ENCODE measurements around the gene NRSN1. TPM values are rescaled to one million over a fixed set of nuclear protein-coding genes. Genes with fewer than 3 reads are reported as not detected.
"Not testable (repeated sequence)": the region's sequence is repeated elsewhere in the genome, so short reads cannot be mapped to it uniquely, and the experiment has no call there.

Gene NRSN1
- total RNA-seq, 1 donor from 2014 or later = 22.0 TPM

DNA sequence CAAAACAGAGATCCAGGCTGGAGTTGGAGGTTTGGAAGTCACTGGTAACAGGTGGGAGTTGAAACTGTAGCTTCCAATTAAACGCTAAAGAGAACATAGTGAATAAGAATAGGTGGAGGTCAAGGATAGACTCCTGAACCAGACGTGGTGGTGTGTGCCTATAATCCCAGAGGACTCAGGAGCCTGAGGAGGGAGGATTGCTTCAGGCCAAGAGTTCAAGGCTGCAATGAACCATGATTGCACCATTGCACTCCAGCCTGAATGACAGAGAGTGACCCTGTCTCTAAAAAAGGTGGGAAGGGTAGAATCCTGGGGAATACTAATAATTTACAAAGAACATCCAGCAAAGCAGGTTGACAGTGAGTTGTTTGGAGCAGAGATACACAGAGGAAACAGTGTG lies 13.6 kb downstream of the NRSN1 start:
- no peak for FAIRE-seq
- no peak for DNase-seq (ENCODE audit: low spot score in 2 of 2)

DNA sequence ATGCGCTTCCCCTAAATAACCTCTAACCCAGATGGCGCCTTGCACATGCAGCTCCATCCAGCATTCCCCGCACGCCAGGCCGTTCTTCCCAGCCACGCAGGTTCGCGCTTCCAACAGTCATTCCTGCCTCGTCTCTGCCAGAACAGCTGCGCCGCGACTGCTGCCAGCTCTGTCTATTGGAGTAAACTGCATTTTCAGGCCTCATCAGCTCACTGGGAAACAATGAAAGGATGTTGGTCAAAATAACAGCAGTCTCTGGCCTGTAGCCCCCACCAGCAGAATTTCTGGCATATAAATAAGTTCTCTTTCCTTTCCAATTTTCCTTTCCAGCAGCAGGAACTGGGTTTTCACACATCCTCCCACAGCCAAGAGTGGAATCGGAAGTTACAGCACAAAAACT lies 14.6 kb downstream of the NRSN1 start:
- FAIRE-seq (no peak), DNase-seq (ENCODE audit: low spot score in 2 of 2) (no peak)

DNA sequence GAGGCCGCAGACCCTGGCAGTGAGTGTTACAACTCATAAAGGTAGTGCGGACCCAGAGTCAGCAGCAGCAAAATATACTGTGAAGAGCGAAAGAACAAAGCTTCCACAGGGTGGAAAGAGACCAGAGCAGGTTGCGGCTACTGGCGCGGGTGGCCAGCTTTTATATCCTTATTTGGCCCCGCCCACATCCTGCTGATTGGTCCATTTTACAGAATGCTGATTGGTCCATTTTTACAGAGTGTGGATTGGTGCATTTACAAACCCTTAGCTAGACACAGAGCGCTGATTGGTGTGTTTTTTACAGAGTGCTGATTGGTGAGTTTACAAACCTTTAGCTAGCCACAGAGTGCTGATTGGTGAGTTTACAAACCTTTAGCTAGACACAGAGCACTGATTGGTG lies 16.7 kb downstream of the NRSN1 start:
- DNase-seq (ENCODE audit: low spot score in 2 of 2); FAIRE-seq: not testable (repeated sequence)

DNA sequence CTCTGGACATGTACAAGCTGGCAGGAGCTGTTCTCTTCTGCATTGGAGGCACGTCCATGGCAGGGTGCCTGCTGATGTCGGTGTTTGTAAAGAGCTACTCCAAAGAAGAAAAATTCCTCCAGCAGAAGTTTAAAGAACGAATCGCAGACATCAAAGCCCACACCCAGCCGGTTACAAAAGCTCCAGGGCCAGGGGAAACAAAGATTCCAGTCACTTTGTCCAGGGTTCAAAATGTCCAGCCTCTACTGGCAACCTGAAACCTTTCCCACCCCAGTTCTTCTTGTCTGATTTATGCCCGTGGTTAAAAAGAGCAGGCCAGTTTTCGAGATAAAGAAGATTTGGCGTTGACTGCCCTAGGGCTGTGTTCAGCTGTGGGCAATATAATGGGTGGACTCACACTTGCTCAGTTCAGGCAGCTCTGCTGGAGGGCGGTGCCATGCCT lies 19.7 kb downstream of the NRSN1 start:
- no peak for DNase-seq (ENCODE audit: low spot score in 2 of 2)
- FAIRE-seq = no peak

DNA sequence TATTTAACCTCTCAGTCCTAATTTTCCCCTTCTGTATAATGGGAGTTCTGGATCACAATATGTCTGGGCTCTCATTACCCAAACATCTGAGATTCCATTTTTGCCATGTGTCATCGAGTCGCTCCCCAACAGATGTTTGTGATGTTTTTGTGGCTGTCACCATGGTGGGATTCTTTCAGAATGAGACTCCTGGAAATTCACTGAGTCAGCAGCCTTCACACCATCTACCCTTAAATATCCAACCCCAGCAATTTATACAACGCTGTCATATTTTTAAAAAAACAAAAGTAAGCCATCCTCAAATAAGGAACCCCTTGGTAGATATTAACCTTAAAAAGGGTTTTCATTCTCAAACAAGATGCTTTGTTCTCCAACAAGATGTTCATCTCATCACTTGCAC lies 20.9 kb downstream of the NRSN1 start:
- no peak for FAIRE-seq

DNA sequence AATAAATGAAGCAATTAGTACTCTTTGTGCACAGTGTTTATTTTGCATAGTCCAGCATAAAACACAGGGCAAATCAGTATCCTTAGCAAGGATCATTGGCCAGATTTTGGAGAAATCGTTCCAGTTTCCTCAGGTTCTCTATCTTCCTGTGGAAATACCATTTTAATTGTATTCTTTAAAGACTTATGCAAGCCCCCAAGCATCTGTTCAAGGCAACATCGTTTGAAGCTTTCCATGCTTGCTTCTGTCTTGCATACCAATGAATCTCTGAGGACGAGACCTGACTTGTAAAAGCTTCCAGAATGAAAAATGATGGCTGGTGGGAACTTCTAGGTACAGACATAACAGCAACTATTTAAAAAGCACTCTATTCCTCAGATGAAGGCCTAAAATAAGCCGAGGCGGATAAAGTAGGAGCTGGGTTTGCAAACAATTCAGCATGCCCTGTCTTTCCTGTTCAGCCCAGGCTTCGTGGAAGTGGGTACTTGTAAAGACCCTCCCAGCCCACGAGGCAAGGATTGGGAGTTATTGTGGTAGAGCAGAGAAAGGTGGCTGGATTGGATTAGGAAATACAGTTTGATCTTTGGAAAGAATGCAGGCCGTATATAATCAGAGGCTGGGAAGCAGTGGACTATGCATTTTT lies 21.6 kb downstream of the NRSN1 start:
- FAIRE-seq (no peak), DNase-seq (ENCODE audit: low spot score in 2 of 2) (no peak)

More for the DNA sequence above, 20.9 kb downstream of the NRSN1 start:
- no peak for DNase-seq (ENCODE audit: low spot score in 2 of 2)

DNA sequence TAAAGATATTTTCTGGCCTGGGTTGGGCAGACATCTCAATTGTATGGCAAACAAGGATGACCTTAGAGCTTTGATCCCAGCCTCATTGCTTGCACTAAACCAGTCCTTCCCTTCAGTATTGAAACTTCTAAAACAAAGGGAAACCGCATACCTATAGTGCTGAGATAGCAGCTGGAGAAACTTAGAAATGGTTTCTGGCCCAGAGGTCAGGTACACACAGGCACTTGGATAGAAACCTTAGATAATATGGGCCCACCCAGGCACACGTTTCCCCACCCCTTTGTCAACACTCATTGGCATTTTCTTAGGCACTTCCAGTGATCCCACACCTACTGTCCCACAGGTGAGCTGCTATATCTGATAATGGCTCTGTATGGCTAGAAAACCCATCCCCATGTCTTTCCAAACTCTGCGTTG lies 22.1 kb downstream of the NRSN1 start:
- DNase-seq (ENCODE audit: low spot score in 2 of 2) = no peak
- FAIRE-seq = no peak

DNA sequence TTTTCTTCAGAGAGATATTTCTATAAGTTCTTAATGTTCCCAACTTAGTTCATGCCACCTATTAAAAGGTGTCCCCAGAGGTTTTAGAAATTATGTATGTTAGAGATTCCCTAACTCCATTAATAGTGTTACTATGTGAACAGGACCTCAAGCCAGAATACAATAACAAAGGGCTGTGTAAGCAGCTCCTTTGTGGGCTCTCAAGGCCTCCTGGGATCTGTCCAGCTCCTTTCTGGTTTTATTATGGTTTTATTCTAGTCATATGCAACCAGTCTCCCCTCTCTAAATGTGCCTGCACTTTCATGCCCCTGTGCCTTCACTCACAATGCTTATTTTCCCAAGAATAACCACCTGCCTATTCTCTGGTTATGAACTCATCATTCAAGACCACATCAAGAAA lies 22.7 kb downstream of the NRSN1 start:
- FAIRE-seq = no peak
- no peak for DNase-seq (ENCODE audit: low spot score in 2 of 2)

DNA sequence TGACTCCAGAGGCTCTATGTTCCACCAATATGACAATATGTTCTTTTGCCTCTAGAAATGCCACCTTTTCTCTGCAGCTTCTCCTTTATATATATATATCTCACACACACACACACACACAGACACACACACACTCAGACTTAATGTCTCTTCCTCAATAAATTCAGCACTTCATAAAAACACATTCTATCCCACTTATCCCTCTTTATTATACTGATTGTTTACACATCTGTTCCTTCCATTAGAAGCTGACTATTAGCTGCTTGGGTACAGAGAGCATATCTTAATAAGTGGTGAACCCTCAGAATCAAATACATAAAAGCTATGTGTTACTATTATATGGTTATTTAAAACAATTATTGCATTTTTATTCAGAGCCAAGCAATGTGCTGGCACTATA lies 23.3 kb downstream of the NRSN1 start:
- FAIRE-seq = no peak

DNA sequence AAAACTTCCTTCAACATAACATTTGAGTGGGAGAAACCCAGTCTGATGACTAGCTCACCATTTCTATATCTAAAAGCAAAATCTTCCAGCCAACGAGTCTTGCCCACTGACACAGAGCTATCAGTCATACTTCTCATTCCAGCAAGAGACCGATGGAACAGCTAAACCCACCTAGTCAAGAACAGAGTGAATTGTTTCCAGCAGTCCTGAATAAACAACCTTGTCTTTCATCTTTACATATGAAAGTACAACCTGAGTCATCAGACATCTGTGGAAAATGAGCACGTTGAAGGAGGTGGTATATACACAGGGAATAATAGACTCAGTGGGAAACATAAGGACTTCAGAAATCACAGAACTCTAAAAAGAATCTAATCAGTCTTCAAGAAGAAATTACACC lies 23.8 kb downstream of the NRSN1 start:
- DNase-seq (ENCODE audit: low spot score in 2 of 2) = no peak
- FAIRE-seq = no peak

More for the DNA sequence above, 23.3 kb downstream of the NRSN1 start:
- no peak for DNase-seq (ENCODE audit: low spot score in 2 of 2)

DNA sequence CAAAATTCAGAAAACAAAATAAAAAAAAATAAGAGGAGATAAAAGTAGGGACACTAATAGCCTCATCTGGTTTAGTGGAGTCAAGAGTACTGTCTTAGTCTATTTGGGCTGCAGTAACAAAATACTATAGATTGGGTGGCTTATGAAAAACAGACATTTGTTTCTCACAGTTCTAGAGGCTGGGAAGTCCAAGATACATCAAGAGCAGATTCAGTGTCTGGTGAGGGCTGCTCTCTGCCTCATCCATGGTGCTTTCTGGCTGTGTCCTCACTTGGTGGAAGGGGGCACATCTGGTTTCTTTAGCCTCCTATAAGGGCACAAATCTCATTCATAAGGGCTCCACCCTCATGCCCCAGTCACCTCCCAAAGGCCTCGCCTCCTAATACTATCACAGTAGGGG lies 26.0 kb downstream of the NRSN1 start:
- no peak for DNase-seq (ENCODE audit: low spot score in 2 of 2)
- no peak for FAIRE-seq

DNA sequence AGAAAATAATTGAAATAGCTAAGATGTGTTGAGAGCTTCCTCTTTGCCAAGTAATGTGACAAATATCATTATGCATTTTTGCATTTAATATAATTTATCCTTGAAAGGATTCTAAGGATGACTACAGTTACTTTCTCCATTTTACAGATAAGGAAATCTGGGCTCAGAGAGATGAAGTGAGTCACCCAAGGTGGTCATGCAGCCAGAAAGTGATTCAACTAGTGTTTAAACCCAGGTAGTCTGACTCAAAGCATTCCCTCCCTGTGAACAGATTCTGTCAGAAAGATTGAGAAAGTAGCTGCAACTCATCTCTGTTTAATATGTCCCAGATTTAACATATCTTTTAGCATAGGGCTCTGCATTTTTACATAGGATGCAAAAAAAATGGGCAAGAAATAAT lies 28.1 kb downstream of the NRSN1 start:
- FAIRE-seq (no peak), DNase-seq (ENCODE audit: low spot score in 2 of 2) (no peak)

DNA sequence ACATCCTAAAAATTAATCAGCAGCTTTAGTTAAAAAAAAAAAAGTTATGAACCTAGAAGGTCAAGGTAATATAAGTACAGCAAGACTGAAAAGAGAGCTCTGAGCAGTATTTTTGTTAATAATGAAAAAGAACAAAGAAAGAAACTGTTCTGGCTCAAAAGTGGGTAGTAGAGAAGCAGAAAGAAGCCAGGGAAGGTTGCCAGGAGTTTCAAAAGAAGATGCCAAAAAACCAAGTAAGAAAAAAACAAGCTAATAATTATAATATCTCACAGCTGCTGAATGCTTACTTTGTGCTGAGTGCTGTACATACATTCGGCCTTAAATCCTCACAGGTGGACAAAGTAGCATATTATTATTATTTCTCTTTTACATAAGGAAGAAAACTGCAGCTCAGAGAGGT lies 31.9 kb downstream of the NRSN1 start:
- FAIRE-seq (no peak), DNase-seq (ENCODE audit: low spot score in 2 of 2) (no peak)

DNA sequence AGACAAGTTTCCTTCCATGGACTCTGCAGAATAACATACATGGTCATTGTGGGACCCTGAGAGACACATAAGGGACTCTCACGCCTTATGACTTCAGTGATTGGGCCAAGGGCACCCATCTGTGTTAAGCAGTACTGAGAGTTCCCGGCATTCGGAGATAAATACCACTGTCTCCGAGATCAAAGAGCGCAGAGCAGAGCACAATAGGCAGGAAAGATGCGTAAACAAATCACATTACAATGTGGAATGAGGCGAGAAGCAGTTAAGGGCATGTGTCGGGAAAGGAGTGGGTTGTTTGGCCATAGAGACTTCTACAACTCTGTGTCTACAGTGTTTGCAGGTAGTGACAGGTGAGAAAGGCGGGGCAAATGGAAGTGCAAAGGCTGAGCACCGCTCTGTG lies 57.6 kb downstream of the NRSN1 start:
- no peak for FAIRE-seq
- no peak for DNase-seq (ENCODE audit: low spot score in 2 of 2)

DNA sequence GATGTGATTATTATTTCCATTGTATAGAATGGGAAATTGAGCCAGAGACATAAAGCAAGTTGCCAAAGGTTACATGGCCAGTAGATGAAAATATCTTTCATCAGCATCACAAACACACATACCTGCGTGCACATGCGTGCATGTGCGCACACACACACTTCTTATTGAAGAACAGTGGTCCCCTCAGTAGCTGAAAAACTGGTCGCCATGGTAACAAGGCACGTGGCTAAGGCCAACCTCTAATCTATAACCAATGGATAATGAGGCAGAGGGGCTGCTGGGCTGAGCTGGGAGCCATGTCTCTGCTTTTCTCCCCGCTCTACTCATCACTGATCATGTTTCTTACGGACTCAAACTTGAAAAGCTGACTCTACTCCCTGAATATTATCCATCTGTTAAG lies 60.3 kb downstream of the NRSN1 start:
- FAIRE-seq (no peak), DNase-seq (ENCODE audit: low spot score in 2 of 2) (no peak)

DNA sequence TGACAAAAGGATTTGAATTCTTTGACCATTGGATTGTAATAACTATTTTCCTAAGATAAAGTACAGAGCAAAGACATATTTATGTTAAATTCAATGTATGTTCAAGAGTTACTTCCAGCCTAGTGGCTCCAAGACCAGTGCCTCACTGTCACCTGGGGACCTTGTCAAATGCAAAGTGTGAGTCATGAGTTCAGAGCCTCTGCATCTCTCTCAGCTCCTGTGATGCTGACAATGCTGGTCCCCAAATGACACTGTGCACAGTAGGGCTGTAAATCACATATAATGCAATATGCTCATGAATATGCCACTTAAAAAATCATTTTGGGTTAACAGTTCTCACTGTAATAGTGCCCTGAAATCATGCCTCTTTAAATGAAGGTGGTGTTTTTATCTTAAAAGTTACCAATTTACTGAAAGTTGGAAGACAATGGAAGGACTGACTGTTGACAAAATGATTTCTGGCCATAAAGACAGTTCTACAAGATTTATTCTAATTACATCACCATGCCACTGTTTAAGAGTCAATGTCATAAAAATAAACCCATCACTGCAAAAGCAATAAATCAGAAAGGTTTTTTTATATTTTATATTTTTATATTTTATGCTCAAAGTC lies 62.1 kb downstream of the NRSN1 start:
- FAIRE-seq (no peak), DNase-seq (ENCODE audit: low spot score in 2 of 2) (no peak)

DNA sequence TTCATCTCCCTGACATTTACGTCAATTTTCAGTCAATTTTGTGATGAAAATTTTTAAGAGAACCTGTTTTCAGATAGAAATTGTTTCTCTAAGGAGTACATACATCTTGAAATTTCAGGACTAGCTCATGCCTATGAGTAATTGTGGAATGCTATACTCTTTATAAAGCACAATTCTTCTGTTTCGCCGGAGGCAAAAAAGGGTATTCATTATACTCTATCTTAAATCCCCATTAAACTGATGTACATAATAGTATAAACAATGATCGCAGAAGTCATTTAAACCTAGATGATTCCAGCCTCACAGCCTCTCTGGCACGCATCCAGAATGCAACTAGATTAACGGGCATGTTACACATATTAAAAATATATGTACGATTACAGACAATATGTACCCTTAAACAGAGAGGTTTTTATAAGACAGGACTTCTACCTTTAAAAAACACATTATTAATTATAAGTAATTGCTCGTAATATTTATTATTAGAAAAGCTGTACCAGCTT lies 62.6 kb downstream of the NRSN1 start:
- FAIRE-seq = no peak
- no peak for DNase-seq (ENCODE audit: low spot score in 2 of 2)

DNA sequence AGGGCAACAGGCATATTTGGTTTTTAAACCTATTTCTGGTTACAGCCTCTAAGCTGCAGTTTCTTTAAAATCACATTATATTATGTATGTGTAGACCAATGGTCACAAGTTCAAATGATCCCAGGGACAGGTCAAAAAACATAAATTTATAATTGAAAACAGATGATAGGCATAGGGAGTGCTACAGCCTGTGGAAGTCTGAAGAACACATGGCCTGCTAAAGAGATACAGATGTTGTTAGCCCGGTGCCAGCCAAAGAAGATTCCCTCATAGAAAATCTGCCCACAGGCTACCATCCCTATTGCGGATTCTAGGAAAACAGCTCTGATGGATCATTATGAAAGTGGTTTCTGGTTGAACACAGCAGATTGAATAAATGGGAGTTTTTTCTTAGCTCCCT lies 65.3 kb downstream of the NRSN1 start:
- FAIRE-seq (no peak), DNase-seq (ENCODE audit: low spot score in 2 of 2) (no peak)

DNA sequence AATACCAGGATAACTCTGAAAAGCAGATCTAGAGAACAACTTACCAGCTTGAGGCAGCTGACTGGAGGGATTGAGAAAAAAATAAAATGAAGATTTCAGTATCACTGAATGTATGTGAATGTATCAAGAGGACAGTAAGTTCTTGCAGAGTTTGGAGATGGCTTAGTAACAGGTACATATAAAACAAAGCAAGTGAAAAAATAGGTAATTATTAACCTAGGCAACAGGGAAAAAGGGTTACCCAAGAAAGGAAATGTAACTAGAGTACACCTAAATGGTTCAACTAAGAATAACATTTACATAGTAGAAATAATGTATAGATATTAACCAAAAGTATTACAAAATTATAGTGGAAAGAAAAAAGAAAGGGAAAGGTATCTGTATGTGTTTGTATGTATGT lies 67.3 kb downstream of the NRSN1 start:
- FAIRE-seq (no peak), DNase-seq (ENCODE audit: low spot score in 2 of 2) (no peak)

DNA sequence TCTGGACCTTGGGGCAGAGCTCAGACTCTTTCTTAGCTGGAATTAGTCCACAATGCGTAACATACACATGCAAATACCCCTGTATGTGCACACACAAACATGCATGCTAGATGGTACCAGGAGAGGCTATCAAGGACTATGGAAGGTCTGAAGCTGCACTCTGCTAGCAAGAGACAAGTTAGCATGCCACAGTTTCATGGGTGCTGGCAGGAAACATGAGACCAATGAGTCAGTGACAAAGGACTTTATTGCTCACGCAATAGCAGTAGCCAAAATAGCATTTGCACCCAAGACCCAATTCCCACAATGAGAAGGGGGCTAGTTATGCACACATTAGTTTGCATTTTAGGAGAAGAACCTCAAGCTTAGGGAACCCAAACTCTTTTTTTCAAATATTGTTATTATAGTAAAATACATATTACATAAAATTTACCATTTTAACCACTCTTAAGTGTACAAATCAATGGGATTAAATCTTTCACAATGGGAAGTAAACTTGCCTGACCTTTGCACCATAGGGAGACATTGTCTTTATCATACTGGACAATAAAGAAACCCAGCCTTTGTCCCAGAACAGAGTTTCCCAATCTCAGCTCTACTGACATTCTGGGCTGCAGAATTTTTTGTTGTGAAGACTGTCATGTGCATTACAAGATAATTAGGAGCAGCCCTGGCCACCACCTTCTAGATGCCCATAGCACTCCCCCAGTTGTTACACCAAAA lies 69.1 kb downstream of the NRSN1 start:
- DNase-seq (ENCODE audit: low spot score in 2 of 2) (no peak), FAIRE-seq (no peak)

DNA sequence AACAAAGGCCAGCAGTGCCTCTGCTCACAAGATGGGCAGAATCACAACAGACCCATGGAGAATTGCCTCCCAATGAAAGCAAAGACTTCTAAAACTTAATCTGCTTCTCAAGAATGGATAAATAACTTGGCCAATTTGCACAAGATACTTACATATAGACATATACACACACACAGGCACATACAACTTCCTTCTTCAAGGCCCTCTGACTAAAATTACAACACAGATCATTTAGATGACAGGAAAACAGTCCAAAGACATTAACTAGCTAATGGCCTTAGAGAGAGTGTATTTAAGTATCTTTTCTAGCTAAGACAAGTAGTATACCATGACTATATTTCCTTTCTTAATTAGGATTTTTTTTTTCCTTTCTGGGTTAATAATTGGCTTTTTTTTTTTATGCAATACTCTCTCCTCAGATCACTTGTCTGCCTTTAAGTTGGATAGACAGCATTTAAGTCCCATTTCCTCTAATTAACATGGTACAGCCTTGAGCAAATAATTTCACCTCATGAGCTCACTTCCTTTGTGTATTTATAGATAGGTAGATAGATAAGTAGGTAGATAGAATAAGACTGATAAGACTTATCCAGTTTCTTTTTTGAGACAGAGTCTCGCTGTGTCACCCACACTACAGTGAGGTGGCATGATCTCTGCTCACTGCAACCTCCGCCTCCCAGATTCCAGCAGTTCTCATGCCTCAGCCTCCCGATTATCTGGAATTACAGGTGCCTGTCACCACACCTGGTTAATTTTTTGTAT lies 70.0 kb downstream of the NRSN1 start:
- FAIRE-seq (no peak), DNase-seq (ENCODE audit: low spot score in 2 of 2) (no peak)

All from frontal cortex (tissue), 4 donors.